Measurements from ENCODE around the gene SLC44A2. TPM values are rescaled to one million over a fixed set of nuclear protein-coding genes. Genes with fewer than 3 reads are reported as not detected.

Gene SLC44A2
- total and polyA plus RNA-seq, 2 experiments from 2014 or later: 43.2 to 65.0 TPM

- H3K4me2 ChIP-seq: no peak overlapping the region
- H3F3A ChIP-seq (replicated peaks; ENCODE audit: low read depth): peaks cover 53% of the 10 kb centered on the region
- peaks cover 54% of the 10 kb centered on the region for H3K36me3 ChIP-seq (ENCODE audit: insufficient read depth)
- Mint-ChIP-seq H3K27ac (peak overlapping the region; percentile 72; the same call in 1 of the 2 replicates), H3K4me1 (peaks cover 2% of the 10 kb centered on the region; the same call in 2 of the 3 replicates), H3K27me3 (ENCODE audit: insufficient read depth, low read depth, poor library complexity) (peaks cover 19% of the 10 kb centered on the region), H3K9me3 (no peaks in the 10 kb centered on the region), H3K4me3 (no peak overlapping the region), H3K36me3 (ENCODE audit: low read depth) (peaks cover 70% of the 10 kb centered on the region)
- no peak for DNase-seq (ENCODE audit: low spot score)
- H3K4me1 ChIP-seq (ENCODE audit: insufficient read depth): peaks cover 3% of the 10 kb centered on the region; the same call in 1 of the 2 replicates
- H3K27ac ChIP-seq (ENCODE audit: low read depth): peak overlapping the region; percentile 14; the same call in 1 of the 2 replicates
- ATAC-seq: no peak
- TF ChIP-seq CREB1 (CRISPR knock-in tag; IDR thresholded peaks at IDR 0.05; ENCODE audit: low read depth): no peak
- TF ChIP-seq ETS1 (IDR thresholded peaks at IDR 0.05): no peak
- TF ChIP-seq ZNF462 (CRISPR knock-in tag; IDR thresholded peaks at IDR 0.05): no peak
- TF ChIP-seq ZNF331 (CRISPR knock-in tag; IDR thresholded peaks at IDR 0.05; ENCODE audit: low read depth): no peak
- no peak for TF ChIP-seq EZH2phosphoT487 (IDR thresholded peaks at IDR 0.05; ENCODE audit: unreplicated experiment)
- TF ChIP-seq ZNF114 (CRISPR knock-in tag; IDR thresholded peaks at IDR 0.05): no peak
- no peak for TF ChIP-seq POLR2AphosphoS5 (IDR thresholded peaks at IDR 0.05; ENCODE audit: low read depth)
- TF ChIP-seq JUNB (IDR thresholded peaks at IDR 0.05; ENCODE audit: unreplicated experiment): no peak
- no peaks in the 10 kb centered on the region for H3K9me2 ChIP-seq (ENCODE audit: insufficient read depth)
- H4K20me1 ChIP-seq (replicated peaks; ENCODE audit: insufficient read depth): peaks cover 96% of the 10 kb centered on the region
- H2AFZ ChIP-seq: no peak overlapping the region
- H3K27me3 ChIP-seq (ENCODE audit: insufficient read depth): no peaks in the 10 kb centered on the region
- no peak overlapping the region for H3K4me3 ChIP-seq
- H3K79me2 ChIP-seq (replicated peaks; ENCODE audit: insufficient read depth): peaks cover 100% of the 10 kb centered on the region
Observed at GRCh38 chr19:10667867-10668266, 42.5 kb downstream of the SLC44A2 start.
